ENCODE measurements around the gene ANKRD33.

Gene ANKRD33

GRCh38 chr12:51905471-51906429 lies 17.8 kb downstream of the ANKRD33 start:
- DNase-seq: no peak

- no peak for DNase-seq
Measured at GRCh38 chr12:51906430-51907082, 18.7 kb downstream of the ANKRD33 start.

GRCh38 chr12:51907083-51907855 lies 19.4 kb downstream of the ANKRD33 start, which contains the start of gene ACVRL1:
ACVRL1 (plus strand) TSS chr12:51907504; CDS start chr12:51912475, 4,971 bp downstream.
- DNase-seq: no peak

DNA sequence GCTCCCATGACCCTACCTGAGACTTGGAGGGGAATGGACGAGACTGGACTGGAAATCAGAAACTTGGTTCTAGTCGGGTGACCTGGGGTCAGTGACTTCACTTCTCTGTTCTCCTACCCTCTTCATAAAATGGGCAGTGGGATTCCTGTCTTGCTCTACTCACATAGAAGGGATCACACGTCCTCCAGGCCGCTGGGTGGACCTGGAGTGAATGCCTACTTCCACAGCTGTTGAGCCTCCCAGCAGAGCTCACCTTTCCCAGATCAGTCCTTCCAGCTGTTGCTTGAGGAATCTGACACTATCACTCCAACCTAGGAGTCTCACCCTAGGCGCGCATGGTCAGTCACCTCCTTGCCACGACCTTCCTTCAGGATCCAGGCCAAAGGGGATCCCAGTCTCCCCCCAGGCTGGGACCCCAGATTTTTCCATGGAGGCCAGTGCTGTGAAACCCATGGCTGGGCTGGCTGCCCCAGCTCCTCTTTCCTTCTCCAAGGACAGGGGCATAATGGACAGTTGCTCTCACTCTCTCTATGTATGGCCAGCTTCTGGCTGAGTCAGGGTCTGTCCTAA lies 20.0 kb downstream of the ANKRD33 start:
- DNase-seq: no peak

DNA sequence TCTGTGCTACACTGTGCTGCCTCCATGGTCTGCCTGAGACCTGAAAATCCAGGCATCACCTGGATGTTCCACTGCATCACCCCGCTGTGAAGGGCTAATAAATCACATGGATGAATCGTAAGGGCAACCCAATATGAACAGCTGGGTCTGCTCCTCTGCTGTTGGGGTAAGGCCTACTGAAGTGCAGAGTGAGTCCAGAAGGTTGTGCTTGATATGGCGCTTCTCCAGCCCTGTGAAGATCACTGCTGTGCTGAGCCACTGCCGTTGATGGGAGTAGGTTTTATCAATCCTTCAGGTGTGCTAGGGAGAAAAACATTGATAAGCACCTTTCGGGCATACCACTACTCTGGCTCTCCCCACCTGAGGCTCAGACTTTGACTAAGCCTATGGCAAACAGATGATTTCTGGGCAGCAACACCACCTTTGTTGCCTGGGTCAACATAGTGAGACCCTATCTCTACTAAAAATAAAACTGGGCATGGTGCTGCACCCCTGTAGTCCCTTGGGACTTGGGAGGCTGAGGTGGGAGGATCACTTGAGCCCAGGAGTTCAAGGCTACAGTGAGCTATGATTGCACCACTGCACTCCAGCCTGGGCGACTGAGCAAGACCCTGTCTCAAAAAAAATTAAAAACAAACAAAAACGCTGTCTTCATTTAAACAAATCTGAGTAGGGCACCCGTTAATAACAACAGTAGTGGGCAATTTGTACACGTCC lies 21.1 kb downstream of the ANKRD33 start:
- no peak for DNase-seq

GRCh38 chr12:51910168-51910567 lies 22.3 kb downstream of the ANKRD33 start:
- no peak for DNase-seq

DNA sequence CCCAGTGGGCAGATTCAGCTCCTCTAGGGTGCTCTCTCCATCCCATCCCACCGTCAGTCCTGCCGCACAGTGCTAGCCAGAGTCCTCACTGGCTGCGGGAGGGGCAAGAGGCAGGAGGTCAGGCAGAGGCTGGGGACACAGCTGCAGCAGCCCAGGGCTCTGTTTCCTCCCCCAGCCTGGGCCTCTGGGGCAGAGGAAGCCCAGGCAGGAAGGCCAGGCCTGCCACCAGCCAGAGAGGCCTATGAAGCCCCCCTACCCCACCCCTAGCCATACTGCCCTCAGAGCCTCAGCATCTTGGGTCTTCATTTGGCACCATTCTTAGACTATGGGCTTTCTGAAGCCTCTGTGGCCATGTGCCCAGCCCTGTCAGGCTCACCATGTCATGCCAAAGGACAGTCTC lies 22.8 kb downstream of the ANKRD33 start:
- DNase-seq: no peak

GRCh38 chr12:51911307-51911706 lies 23.4 kb downstream of the ANKRD33 start:
- no peak for DNase-seq

- DNase-seq: no peak
Measured at GRCh38 chr12:51911788-51912711, 24.1 kb downstream of the ANKRD33 start.

DNA sequence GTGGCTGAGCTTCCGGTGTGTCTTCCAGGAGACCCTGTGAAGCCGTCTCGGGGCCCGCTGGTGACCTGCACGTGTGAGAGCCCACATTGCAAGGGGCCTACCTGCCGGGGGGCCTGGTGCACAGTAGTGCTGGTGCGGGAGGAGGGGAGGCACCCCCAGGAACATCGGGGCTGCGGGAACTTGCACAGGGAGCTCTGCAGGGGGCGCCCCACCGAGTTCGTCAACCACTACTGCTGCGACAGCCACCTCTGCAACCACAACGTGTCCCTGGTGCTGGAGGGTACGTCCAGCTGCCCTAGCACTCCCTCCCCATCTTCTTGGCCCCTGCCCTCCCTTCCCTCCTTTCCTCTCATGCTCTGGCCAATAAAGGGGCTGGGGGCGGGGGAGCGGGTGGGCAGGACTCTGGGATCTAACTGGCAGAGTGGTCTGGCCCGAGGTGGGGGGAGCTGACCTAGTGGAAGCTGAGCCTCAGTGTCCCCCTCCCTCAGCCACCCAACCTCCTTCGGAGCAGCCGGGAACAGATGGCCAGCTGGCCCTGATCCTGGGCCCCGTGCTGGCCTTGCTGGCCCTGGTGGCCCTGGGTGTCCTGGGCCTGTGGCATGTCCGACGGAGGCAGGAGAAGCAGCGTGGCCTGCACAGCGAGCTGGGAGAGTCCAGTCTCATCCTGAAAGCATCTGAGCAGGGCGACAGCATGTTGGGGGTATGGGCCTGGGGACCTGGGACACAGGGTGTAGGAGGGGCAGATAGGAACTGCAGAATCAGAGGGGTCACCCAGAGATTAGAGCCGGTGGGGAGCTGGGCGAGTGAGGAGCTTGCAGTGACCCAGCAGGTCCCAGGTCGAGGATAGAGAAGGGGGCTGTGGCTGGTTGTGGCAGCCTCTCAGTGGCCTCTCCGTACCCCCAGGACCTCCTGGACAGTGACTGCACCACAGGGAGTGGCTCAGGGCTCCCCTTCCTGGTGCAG lies 25.4 kb downstream of the ANKRD33 start:
- DNase-seq: no peak

- no peak for DNase-seq
Measured at GRCh38 chr12:51914034-51914923, 26.4 kb downstream of the ANKRD33 start.

DNA sequence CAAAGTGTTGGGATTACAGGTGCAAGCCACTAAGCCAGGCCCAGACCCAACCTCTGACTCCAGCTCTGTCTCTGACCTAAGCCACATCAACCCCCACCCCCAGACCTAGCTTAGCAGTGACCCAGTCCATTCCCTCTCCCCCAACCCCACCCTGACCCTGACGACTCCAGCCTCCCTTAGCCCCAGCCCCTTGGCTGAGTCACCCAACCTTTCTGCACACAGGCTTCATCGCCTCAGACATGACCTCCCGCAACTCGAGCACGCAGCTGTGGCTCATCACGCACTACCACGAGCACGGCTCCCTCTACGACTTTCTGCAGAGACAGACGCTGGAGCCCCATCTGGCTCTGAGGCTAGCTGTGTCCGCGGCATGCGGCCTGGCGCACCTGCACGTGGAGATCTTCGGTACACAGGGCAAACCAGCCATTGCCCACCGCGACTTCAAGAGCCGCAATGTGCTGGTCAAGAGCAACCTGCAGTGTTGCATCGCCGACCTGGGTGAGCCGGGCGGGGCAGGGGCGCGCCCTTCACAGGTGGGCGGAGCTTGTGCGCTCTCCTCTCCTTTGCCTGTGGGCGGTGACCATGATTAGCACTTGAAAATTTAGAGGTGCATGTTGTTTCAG lies 27.2 kb downstream of the ANKRD33 start:
- DNase-seq: no peak

DNA sequence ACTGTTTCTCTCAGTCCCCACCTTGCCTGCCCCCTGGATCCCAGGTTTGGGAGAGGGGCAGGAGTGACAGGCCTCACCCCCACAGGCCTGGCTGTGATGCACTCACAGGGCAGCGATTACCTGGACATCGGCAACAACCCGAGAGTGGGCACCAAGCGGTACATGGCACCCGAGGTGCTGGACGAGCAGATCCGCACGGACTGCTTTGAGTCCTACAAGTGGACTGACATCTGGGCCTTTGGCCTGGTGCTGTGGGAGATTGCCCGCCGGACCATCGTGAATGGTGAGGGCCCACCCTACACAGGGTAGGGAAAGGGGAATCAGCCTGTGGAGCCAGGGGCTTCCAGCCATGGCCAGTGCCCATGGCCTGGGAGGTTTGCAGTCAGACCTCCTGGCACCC lies 28.0 kb downstream of the ANKRD33 start:
- no peak for DNase-seq

DNA sequence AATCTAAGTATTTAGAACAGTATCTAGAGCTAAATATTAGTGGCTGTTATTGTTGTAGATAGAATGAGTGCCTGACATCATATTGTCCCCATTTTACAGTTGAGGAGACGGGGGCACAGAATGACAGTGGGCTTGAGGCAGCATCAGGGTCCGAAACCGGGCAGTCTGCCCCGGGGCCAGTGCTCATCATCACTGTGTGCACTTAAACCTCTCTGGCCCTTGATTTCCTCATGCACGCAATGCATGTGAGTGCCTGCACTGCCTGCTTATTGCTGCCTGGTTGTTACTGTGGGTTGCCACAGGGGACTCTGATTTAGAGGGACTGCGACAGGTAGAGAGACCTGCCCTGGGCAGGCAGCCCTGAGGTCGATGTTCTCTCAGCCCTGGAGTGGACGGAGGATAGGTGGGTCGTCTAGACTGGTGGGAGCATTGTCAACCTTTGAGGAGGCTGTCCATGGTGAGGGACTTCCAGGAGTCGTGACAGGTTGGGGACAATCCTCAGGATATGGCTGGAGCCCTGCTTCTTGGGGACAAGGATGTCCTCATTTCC lies 29.2 kb downstream of the ANKRD33 start:
- DNase-seq: no peak

GRCh38 chr12:51917746-51918453 lies 30.0 kb downstream of the ANKRD33 start:
- DNase-seq: no peak

DNA sequence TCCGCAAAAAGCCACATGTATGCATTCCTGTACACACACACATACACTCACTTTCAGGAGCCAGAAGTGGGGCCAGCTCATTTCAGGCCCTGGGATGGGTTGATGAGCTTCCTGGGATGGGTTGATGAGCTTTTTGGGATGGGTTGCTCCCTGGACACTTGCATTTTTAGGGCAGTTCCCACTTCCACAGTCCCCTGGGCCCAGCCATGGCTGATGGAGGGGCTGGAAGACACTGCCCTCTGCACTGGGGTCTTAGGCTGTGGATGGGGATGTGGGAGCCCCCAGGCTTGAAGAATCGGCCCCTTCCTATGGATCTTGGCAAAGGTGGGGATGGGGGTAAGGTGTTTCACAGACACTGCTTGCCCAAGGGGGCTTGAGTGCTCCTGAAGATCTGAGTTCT lies 32.1 kb downstream of the ANKRD33 start:
- DNase-seq: no peak

DNA sequence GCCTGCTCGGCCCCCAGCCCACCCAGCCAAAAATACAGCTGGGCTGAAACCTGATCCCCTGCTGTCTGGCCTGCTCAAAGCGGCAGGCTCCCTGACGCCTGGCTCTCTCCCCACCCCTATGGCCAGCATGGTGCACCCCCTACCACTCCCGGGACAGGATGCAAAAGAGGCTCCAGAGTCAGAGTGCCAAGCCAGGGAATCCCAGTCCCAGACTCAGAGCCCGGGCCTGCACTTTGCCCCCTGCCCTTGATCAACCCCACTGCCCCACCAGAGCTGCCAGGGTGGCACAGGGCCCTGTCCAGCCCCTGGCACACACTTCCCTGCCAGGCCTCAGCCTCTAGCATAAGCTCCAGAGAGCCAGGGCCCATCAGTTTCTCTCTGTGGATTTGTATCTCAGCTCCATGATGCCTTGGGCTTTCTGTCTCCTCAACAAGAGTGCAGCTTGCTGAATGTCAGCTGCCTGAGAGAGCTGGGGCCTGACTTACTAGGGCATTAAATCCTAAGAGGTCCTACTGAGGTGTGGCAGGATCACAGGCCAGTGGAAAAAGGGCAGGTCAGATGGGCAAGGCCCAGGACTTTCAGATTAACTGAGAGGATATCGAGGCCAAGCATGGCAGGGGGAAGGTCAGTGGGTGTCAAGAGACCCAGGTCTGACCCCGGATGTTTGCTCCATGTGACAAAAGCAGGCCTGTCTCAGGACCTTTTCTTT lies 33.3 kb downstream of the ANKRD33 start:
- DNase-seq: no peak
